Ammon's horn (tissue), 1 donor: ENCODE data around the gene HMG20A.

Source experiments
- DNase-seq: peaks from one replicate; pipeline ENCODE4 v3.0.0-alpha.2; 2016; ENCODE audit warnings: low spot score

The HMG20A gene

GRCh38 chr15:77499087-77499760, 78.5 kb downstream of the HMG20A start:
- no peak for DNase-seq

- no peak for DNase-seq
Observed at GRCh38 chr15:77500989-77501388, 80.3 kb downstream of the HMG20A start.

GRCh38 chr15:77502379-77503095, 81.8 kb downstream of the HMG20A start:
- DNase-seq: no peak

- no peak for DNase-seq
Observed at GRCh38 chr15:77503240-77503639, 82.6 kb downstream of the HMG20A start.

GRCh38 chr15:77503764-77504163, 83.1 kb downstream of the HMG20A start:
- DNase-seq: no peak

GRCh38 chr15:77504306-77504705, 83.6 kb downstream of the HMG20A start:
- DNase-seq: peak; percentile 54

- DNase-seq: no peak
Observed at GRCh38 chr15:77504871-77505270, 84.2 kb downstream of the HMG20A start.

- DNase-seq: no peak
Observed at GRCh38 chr15:77505556-77505955, 84.9 kb downstream of the HMG20A start.

- peak; percentile 55 for DNase-seq
Observed at GRCh38 chr15:77506311-77507142, 85.8 kb downstream of the HMG20A start.

GRCh38 chr15:77507143-77507897, 86.6 kb downstream of the HMG20A start:
- DNase-seq: peak; percentile 55

GRCh38 chr15:77507911-77508310, 87.2 kb downstream of the HMG20A start:
- peak; percentile 91 for DNase-seq

GRCh38 chr15:77508541-77509243, 88.0 kb downstream of the HMG20A start:
- DNase-seq: no peak

- no peak for DNase-seq
Observed at GRCh38 chr15:77510066-77511057, 89.7 kb downstream of the HMG20A start.

GRCh38 chr15:77511869-77512268, 91.2 kb downstream of the HMG20A start:
- no peak for DNase-seq

- no peak for DNase-seq
Observed at GRCh38 chr15:77513226-77513625, 92.5 kb downstream of the HMG20A start.

- no peak for DNase-seq
Observed at GRCh38 chr15:77514641-77515402, 94.1 kb downstream of the HMG20A start.

- DNase-seq: no peak
Observed at GRCh38 chr15:77515613-77516012, 94.9 kb downstream of the HMG20A start.

GRCh38 chr15:77516076-77516475, 95.4 kb downstream of the HMG20A start:
- no peak for DNase-seq

- DNase-seq: no peak
Observed at GRCh38 chr15:77516786-77517185, 96.1 kb downstream of the HMG20A start.
